Lung (tissue), 12 donors: ENCODE results near the gene HOXB8. TPM values are rescaled to one million over a fixed set of nuclear protein-coding genes. Genes with fewer than 3 reads are reported as not detected.

ENCODE experiments used
- ATAC-seq: fragments of 200-7000 bp; cut with Tn5 transposase; one replicate; pipeline ENCODE4 v1.9.1; 2020; ENCODE audit warnings: moderate number of reproducible peaks; ENCODE audit not compliant: insufficient read depth, low FRiP score
- DNase-seq, 3 donors: peaks; one replicate each; pipeline ENCODE4 v3.0.0-alpha.2; 2013 to 2017
- H3K27ac ChIP-seq, 2 donors: one replicate each; pipeline ENCODE4 v1.5.1; 2013; ENCODE audit warnings: mild to moderate bottlenecking in 2 of 2, moderate library complexity in 2 of 2, control low read depth in 1 of 2, inconsistent platforms in 1 of 2, low read depth in 1 of 2, low read length in 1 of 2
- H3K27me3 ChIP-seq, 3 donors: one replicate each; pipeline ENCODE4 v1.5.1; 2013; ENCODE audit warnings: low read length in 2 of 3; ENCODE audit not compliant: control insufficient read depth in 3 of 3, insufficient read depth in 3 of 3
- H3K36me3 ChIP-seq, 4 donors: one replicate each; pipeline ENCODE4 v1.5.1; 2013; ENCODE audit warnings: low read length in 4 of 4, mild to moderate bottlenecking in 1 of 4, moderate library complexity in 1 of 4; ENCODE audit not compliant: control insufficient read depth in 4 of 4, insufficient read depth in 4 of 4
- H3K4me1 ChIP-seq, 5 donors: one replicate each; pipeline ENCODE4 v1.5.1; 2013; ENCODE audit warnings: low read length in 5 of 5, mild to moderate bottlenecking in 2 of 5, moderate library complexity in 1 of 5; ENCODE audit not compliant: control insufficient read depth in 5 of 5, insufficient read depth in 5 of 5
- H3K4me3 ChIP-seq: one replicate; pipeline ENCODE4 v1.5.1; 2013; ENCODE audit warnings: mild to moderate bottlenecking, control low read depth, moderate library complexity
- H3K9ac ChIP-seq, 2 donors: one replicate each; pipeline ENCODE4 v1.5.1; 2013; ENCODE audit warnings: low read length in 2 of 2, control low read depth in 1 of 2; ENCODE audit not compliant: insufficient read depth in 1 of 2
- H3K9me3 ChIP-seq, 4 donors: one replicate each; pipeline ENCODE4 v1.5.1; 2013; ENCODE audit warnings: low read length in 3 of 4, mild to moderate bottlenecking in 1 of 4, moderate library complexity in 1 of 4; ENCODE audit not compliant: control insufficient read depth in 4 of 4, insufficient read depth in 3 of 4
- CTCF ChIP-seq: IDR thresholded peaks from 2 replicates; pipeline ENCODE4 v1.5.1; 2012; ENCODE audit warnings: mild to moderate bottlenecking; ENCODE audit errors: control extremely low read depth, extremely low read depth
- WGBS, 2 donors: extraction: QIAGEN DNeasy Blood & Tissue Kit; methylation state at CpG; one replicate each; pipeline ENCODE4 v1.1.7; 2013; 5-methylcytosine and 5-hydroxymethylcytosine counted together
- polyA plus RNA-seq, 2 donors: library from polyadenylated mRNA; stranded (reverse); fragments of 200-250 nt; gene quantifications; one replicate each; pipeline ENCODE4 v1.2.1, GENCODE V29; 2013
- total RNA-seq, 2 donors: library from RNA; depleted of rRNA in 1 of 2; stranded (reverse); fragments of >200 nt in 1 of 2; gene quantifications; one replicate each; pipeline ENCODE4 v1.2.1, GENCODE V29; 2014 to 2021
- donor health status: control.
- donor health status: control.
- donor health status: Bipolar disorder and iron deficiency.
- donor health status: healthy.
- donor health status: DM: yes; HTN: yes; CAD: no.

Gene HOXB8
- total and polyA plus RNA-seq, 4 donors: 0.08 to 0.31 (median 0.10) TPM; not detected in 1

- no peak for TF ChIP-seq CTCF
- Histone ChIP-seq H3K9ac (peak overlapping the region; percentile 71 to 98), H3K36me3 (peaks cover 0 to 19% (median 3%) of the 10 kb centered on the region in 4 donors), H3K27me3 (peaks cover 3 to 76% (median 11%) of the 10 kb centered on the region in 3 donors), H3K27ac (peak overlapping the region in 1 of 2 donors; percentile 91), H3K4me1 (peaks cover 0 to 66% (median 6%) of the 10 kb centered on the region in 5 donors), H3K4me3 (no peak overlapping the region), H3K9me3 (no peaks in the 10 kb centered on the region)
- ATAC-seq: no peak
- DNase-seq: no peak
These were observed 24.4 kb downstream of the HOXB8 start for GRCh38 chr17:48590607-48591161.

- H3K4me1 ChIP-seq: peaks cover 0 to 63% (median 5%) of the 10 kb centered on the region in 5 donors
- peak within 1 kb of the TSS; percentile 74 to 98 for H3K9ac ChIP-seq
- no peak for ATAC-seq
- 18 to 34% methylated on average over 23 of the region's 23 CpGs for WGBS, 2 donors
- peaks cover 3 to 73% (median 11%) of the 10 kb centered on the region in 3 donors for H3K27me3 ChIP-seq
- peak within 1 kb of the TSS in 1 of 2 donors; percentile 91 for H3K27ac ChIP-seq
- H3K4me3 ChIP-seq: peak within 1 kb of the TSS; percentile 20
- TF ChIP-seq CTCF: no peak
- no peaks in the 10 kb centered on the region for H3K9me3 ChIP-seq
- peaks cover 0 to 16% (median 3%) of the 10 kb centered on the region in 4 donors for H3K36me3 ChIP-seq
- peak in 2 of 3 donors; percentile 80 to 84 for DNase-seq
These were observed 25.1 kb downstream of the HOXB8 start, which contains the start of gene HOXB3 for GRCh38 chr17:48589831-48590606. Gene HOXB3 (minus strand): TSS chr17:48590241. CDS start chr17:48552474, 37,767 bp downstream.

GRCh38 chr17:48589060-48589830 lies 25.8 kb downstream of the HOXB8 start:
- ATAC-seq: no peak
- TF ChIP-seq CTCF: no peak
- Histone ChIP-seq H3K27ac (peak overlapping the region in 1 of 2 donors; percentile 91), H3K9me3 (no peaks in the 10 kb centered on the region), H3K4me3 (peak overlapping the region; percentile 20), H3K36me3 (peaks cover 0 to 16% (median 3%) of the 10 kb centered on the region in 4 donors), H3K27me3 (peaks cover 3 to 66% (median 5%) of the 10 kb centered on the region in 3 donors), H3K4me1 (peaks cover 0 to 61% (median 2%) of the 10 kb centered on the region in 5 donors), H3K9ac (peak overlapping the region; percentile 74 to 98)
- DNase-seq: peak in 2 of 3 donors; percentile 72 to 76
- 20 to 30% methylated on average over 10 of the region's 10 CpGs for WGBS, 2 donors
